Vagina (tissue), 2 donors: ENCODE results near the gene MAPK8IP1.

Source experiments
- CTCF ChIP-seq, 3 experiments: fragments of 450-650 bp in 2 of 3; fragments of 200-600 bp in 1 of 3; sonication (generic) in 1 of 3; IDR thresholded peaks; one replicate each; pipeline ENCODE4 v1.5.1; 2017 to 2019; ENCODE audit warnings: antibody characterized with exemption in 3 of 3, mild to moderate bottlenecking in 2 of 3, moderate library complexity in 2 of 3
- POLR2A ChIP-seq, 2 donors: fragments of 450-650 bp; IDR thresholded peaks; one replicate each; pipeline ENCODE4 v1.6.1; 2017; ENCODE audit warnings: antibody characterized with exemption in 2 of 2, mild to moderate bottlenecking in 2 of 2, moderate library complexity in 2 of 2

- TF ChIP-seq POLR2A (IDR thresholded peaks at IDR 0.05), result no peak
- TF ChIP-seq CTCF (IDR thresholded peaks at IDR 0.05), result no peak
Observed at GRCh38 chr11:45906096-45906682, 20.7 kb downstream of the MAPK8IP1 start.
